DMS 273 (cell line): Measurements from ENCODE around the gene KNTC1.
A peak's percentile ranks its signal among the peaks of the same experiment; 100 is the strongest.
"Not testable (repeated sequence)": the region's sequence is repeated elsewhere in the genome, so short reads cannot be mapped to it uniquely, and the experiment has no call there.

Experiments used
- DNase-seq: peaks from one replicate; lab custom pipeline; 2025; ENCODE audit not compliant: unreplicated experiment; lab: John Stamatoyannopoulos, UW

KNTC1 gene

GRCh38 chr12:122643207-122643805, 116.3 kb downstream of the KNTC1 start:
- DNase-seq = no peak

- peak; percentile 15 for DNase-seq
Observed at GRCh38 chr12:122646517-122647217, 119.6 kb downstream of the KNTC1 start.

- DNase-seq = no peak
Observed at GRCh38 chr12:122651520-122652224, 124.6 kb downstream of the KNTC1 start.

DNA sequence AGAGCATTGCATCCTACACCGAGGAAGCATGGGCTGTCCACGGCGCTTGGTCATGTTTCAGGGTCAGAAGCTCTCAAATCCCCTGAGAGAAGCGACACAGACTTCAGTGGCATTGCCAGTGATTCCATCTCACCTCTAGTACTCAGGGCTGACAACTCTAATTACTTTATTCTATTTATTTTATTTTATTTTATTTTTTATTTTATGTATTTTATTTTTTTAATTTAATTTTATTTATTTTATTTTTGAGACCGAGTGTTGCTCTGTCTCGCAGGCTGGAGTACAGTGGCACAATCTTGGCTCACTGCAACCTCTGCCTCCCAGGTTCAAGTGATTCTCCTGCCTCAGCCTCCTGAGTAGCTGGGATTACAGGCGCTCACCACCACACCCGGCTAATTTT, 126.2 kb downstream of the KNTC1 start:
- not testable (repeated sequence) for DNase-seq

GRCh38 chr12:122656298-122656697, 129.2 kb downstream of the KNTC1 start:
- no peak for DNase-seq

DNA sequence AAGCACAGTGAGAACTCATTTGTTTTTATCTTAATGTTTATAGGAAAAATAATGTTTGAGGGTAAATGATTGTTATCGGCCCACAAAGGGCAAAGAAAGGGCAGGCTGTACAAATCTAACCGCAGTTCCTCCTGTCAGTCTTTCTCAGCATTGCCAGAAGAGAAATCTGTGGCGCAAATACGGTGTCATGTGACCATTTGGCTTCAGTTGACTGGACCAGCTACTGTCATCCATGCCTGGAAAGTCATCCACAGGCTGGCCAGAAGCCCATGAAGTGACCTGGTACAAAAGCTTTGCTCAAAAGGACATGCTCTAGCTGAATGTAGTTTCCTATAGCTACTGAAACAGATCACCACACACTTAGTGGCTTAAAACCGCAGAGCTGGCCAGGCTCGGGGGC, 132.5 kb downstream of the KNTC1 start:
- DNase-seq = no peak

DNA sequence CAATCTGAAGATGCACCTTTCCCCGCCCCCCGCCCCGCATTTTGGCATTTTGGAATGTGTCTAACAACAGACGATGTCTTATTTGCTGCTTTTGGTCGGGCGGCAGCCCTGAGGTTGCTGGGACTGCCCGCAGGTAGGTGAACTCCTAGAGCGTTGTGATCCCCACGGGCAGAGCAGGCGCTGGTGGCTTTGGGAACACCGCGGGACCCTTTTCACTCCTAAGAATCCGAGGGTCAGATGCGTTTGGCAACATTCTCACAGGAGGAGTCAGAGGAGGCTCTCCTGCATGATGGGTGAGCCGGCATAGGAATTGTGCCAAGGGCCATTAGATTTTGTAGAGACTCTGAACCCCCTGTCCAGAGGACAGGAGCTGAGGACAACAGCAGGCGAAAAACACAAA, 134.2 kb downstream of the KNTC1 start:
- no peak for DNase-seq

DNA sequence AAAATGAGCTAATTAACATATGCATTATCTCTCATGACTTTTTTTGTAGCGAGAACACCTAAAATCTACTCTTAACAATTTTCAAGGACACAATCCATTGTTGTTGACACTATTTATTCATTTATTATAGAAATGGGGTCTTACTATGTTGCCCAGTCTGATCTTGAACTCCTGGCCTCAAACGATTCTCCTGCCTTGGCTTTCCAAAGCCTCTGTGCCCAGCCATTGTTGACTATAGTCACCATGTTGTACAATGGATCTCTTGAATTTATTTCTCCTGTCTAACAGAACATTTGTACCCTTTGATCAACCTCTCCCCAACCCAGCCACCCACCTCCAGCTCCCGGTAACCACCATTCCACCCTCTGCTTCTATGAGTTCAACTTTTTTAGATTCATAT, 134.9 kb downstream of the KNTC1 start:
- DNase-seq = no peak

- no peak for DNase-seq
Observed at GRCh38 chr12:122665349-122665748, 138.3 kb downstream of the KNTC1 start.

- no peak for DNase-seq
Observed at GRCh38 chr12:122665759-122666158, 138.7 kb downstream of the KNTC1 start.

DNA sequence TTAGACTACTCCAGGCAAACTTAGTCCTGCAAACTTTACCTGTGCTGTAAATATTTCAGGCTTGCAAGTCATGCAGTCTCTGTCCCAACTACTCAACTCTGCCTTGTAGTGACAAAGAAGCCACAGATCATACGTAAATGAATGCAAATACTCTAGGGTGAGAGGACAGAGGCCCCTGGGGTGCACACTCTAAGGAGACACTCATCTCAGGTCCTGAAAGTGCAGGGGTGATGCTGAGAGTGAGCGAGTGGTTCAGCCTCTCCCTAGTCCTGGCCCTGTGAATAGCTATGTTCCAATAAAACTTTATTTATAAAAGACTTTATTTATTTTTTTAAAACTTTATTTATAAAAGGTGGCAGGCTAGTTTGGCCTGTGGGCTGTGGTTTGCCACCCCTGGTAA, 141.2 kb downstream of the KNTC1 start:
- DNase-seq = no peak

DNA sequence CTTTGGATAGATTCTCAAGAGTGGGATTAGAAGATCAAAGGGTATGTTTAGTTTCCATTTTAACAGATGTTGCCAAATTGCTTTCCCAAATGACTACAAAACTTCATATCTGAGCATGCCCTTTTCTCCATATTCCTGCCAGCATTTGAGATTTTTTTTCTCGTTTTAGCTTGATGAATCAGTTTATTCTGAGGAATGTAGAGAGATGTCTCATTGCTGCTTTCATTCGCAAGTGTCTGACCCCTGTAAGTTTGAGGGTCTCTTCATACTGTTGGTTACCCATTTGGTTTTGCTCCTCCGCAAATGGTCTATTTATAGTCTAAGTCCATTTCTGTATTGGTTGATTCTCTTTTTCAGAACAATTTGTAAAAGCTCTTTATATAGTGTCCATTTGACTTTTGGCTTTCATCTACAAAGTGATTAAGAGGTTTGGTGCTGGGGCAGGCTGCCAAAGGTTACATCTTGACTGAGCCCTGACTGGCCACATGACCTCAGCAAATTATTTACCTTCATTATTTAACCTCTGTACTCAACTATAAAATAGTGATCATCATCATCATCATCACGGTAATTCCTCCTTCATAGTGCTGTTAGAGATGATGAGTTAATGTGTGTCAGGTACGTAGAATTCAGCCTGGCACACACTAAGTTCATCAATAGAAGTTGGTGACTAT, 142.5 kb downstream of the KNTC1 start:
- DNase-seq = no peak

DNA sequence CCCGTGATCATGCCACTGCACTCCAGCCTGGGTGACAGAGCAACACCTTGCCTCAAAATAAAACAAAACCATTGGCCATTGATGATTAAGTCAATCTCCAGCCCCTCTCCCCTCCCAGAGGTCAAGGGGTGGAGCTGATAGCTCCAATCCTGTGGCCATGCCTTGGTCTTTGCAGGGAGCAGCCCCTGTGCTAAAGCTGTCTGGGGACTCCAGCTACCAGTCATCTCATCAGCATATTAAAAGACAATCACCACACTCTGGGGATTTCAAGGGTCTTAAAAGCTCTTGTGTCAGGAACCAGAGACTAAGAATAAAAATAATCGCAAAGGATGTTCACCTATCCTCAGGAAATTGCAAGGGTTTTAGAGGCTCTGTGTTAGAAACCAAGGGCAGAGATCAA, 145.5 kb downstream of the KNTC1 start:
- DNase-seq = no peak
